PC-3 (cell line): Measurements from ENCODE around the gene STK4. TPM values are rescaled to one million over a fixed set of nuclear protein-coding genes. Genes with fewer than 3 reads are reported as not detected.

Experiments
- ATAC-seq: fragments of 200-7000 bp; cut with Tn5 transposase; 2 replicates; pipeline ENCODE4 v1.9.1; 2020; ENCODE audit warnings: mild to moderate bottlenecking, moderate library complexity
- BruUV-seq: library from RNA; stranded (reverse); fragments of 400-500 nt; replicated peaks from 2 replicates; lab custom pipeline; 2021; lab: Mats Ljungman, UMichigan
- CTCF ChIA-PET: fragments of 300-600 bp; sonication (Branson Sonifier 250); formaldehyde crosslinking; loops from one replicate; lab custom pipeline; 2022; ENCODE audit warnings: antibody characterized with exemption; lab: Charles Lee
- POLR2A ChIA-PET: fragments of 300-600 bp; sonication (Branson Sonifier 250); formaldehyde crosslinking; loops from one replicate; lab custom pipeline; 2022; ENCODE audit warnings: antibody characterized with exemption; ENCODE audit not compliant: unreplicated experiment; lab: Charles Lee
- DNase-seq: peaks from one replicate; pipeline ENCODE4 v3.0.0-alpha.2; 2015
- H2AFZ ChIP-seq: fragments of 300-600 bp; sonication (generic); 2 replicates; pipeline ENCODE4 v1.6.0; 2016; ENCODE audit warnings: antibody characterized with exemption, low read length
- H3F3A ChIP-seq: fragments of 300-600 bp; sonication (generic); one replicate; pipeline ENCODE4 v1.6.0; 2017; ENCODE audit warnings: antibody characterized with exemption, low read length, control low read depth, mild to moderate bottlenecking; ENCODE audit not compliant: unreplicated experiment
- H3K27ac ChIP-seq: fragments of 300-600 bp; sonication (generic); 2 replicates; pipeline ENCODE4 v1.5.1; 2016; ENCODE audit warnings: mild to moderate bottlenecking, low read length
- H3K27me3 ChIP-seq: fragments of 300-600 bp; sonication (generic); 2 replicates; pipeline ENCODE4 v1.6.1; 2016; ENCODE audit warnings: low read length, mixed read lengths
- H3K36me3 ChIP-seq: fragments of 300-600 bp; sonication (generic); 2 replicates; pipeline ENCODE4 v1.6.1; 2016; ENCODE audit warnings: low read depth, mixed run types, low read length, mixed read lengths
- H3K4me1 ChIP-seq: fragments of 300-600 bp; sonication (generic); 2 replicates; pipeline ENCODE4 v1.5.1; 2016; ENCODE audit warnings: low read length; ENCODE audit not compliant: insufficient read depth
- H3K4me2 ChIP-seq: fragments of 300-600 bp; sonication (generic); 2 replicates; pipeline ENCODE4 v1.6.0; 2016; ENCODE audit warnings: low read length
- H3K4me3 ChIP-seq: fragments of 300-600 bp; sonication (generic); 2 replicates; pipeline ENCODE4 v1.5.1; 2016; ENCODE audit warnings: mild to moderate bottlenecking, low read length, mixed read lengths
- H3K79me2 ChIP-seq: fragments of 300-600 bp; sonication (generic); 2 replicates; pipeline ENCODE4 v1.6.1; 2017; ENCODE audit warnings: low read length, mixed read lengths
- H3K9ac ChIP-seq: fragments of 300-600 bp; sonication (generic); 2 replicates; pipeline ENCODE4 v1.6.0; 2016; ENCODE audit warnings: mild to moderate bottlenecking, low read length
- H3K9me2 ChIP-seq: fragments of 300-600 bp; sonication (generic); replicated peaks from 2 replicates; pipeline ENCODE4 v1.6.1; 2016; ENCODE audit warnings: mixed run types, low read length, mixed read lengths
- H3K9me3 ChIP-seq: fragments of 300-600 bp; sonication (generic); 2 replicates; pipeline ENCODE4 v1.6.1; 2016; ENCODE audit warnings: low read length, mixed read lengths
- H4K20me1 ChIP-seq: fragments of 300-600 bp; sonication (generic); 2 replicates; pipeline ENCODE4 v1.6.1; 2016; ENCODE audit warnings: low read length, mixed read lengths
- CTCF ChIP-seq: fragments of 300-600 bp; sonication (generic); conservative IDR thresholded peaks from 2 replicates; pipeline ENCODE4 v1.5.1; 2017; ENCODE audit warnings: antibody characterized with exemption, low read depth, mild to moderate bottlenecking, low read length
- EZH2 ChIP-seq: fragments of 300-600 bp; sonication (generic); IDR thresholded peaks from one replicate; pipeline ENCODE4 v1.6.1; 2017; ENCODE audit warnings: antibody characterized with exemption, mild to moderate bottlenecking, low read length; ENCODE audit not compliant: unreplicated experiment
- EZH2phosphoT487 ChIP-seq: fragments of 300-600 bp; sonication (generic); IDR thresholded peaks from 2 replicates; pipeline ENCODE4 v1.6.1; 2018; ENCODE audit warnings: mild to moderate bottlenecking, antibody characterized with exemption, low read length, borderline replicate concordance
- intact Hi-C: fragments of 100-400 bp; cut with micrococcal nuclease; formaldehyde crosslinking; loops from 2 replicates; pipeline ENCODE4 v1.9.0; 2023
- total RNA-seq: library from RNA; depleted of rRNA; stranded (reverse); fragments of >200 nt; gene quantifications from 2 replicates; pipeline ENCODE4 v1.2.3, GENCODE V29; 2014

The STK4 gene
- total RNA-seq, 1 experiment from 2014 or later: 18.6 TPM

GRCh38 chr20:45094864-45095574, 128.7 kb downstream of the STK4 start:
- H4K20me1 ChIP-seq: no peaks in the 10 kb centered on the region
- no peak overlapping the region for H3K27ac ChIP-seq
- no peaks in the 10 kb centered on the region for H3K27me3 ChIP-seq
- TF ChIP-seq EZH2 (no peak), CTCF (no peak), EZH2phosphoT487 (no peak)
- intact Hi-C loops: loop anchor here (1.0 to 2.0 kb wide), 4 partner anchors 14 to 184 kb away; no protein-coding TSS in a partner anchor
- BruUV-seq: no TSS peak
- no peak overlapping the region for H3K4me2 ChIP-seq
- ATAC-seq (peak; percentile 8; the same call in 1 of the 2 replicates), DNase-seq (no peak)
- ChIA-PET CTCF (interaction anchor here (0.6 to 4.3 kb wide), 6 partner anchors 34 to 183 kb away, joined by 3 to 64 read pairs (median 4); no protein-coding TSS in a partner anchor), POLR2A (no interaction called here)
- no peaks in the 10 kb centered on the region for H3K79me2 ChIP-seq
- no peaks in the 10 kb centered on the region for H3F3A ChIP-seq
- H3K4me1 ChIP-seq: no peaks in the 10 kb centered on the region
- H3K36me3 ChIP-seq: no peaks in the 10 kb centered on the region
- peak overlapping the region; percentile 58 for H2AFZ ChIP-seq
- no peak overlapping the region for H3K9ac ChIP-seq
- no peaks in the 10 kb centered on the region for H3K9me3 ChIP-seq
- H3K4me3 ChIP-seq: no peak overlapping the region
- H3K9me2 ChIP-seq: no peaks in the 10 kb centered on the region

DNA sequence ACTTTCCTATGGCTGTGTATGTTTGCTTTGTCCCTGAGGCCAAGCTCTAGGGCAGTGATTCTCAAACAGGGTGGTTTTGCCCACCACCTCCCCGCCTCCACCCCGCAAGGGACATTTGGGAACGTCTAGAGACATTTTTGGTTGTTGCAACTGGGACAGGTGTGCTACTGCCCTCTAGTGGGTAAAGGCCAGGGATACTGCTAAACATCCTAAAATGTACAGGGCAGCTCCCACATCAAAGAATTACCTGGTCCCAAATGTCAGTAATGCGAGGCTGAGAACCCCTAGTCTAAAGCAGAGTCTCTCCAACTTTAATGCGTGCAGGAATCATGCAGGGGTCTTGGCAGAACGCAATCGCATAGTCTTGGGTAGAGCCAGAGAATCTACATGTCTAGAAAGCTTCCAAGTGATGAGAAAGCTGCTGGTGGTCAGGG, 129.5 kb downstream of the STK4 start:
- no peak overlapping the region for H3K4me2 ChIP-seq
- intact Hi-C loops: loop anchor here (1.0 to 2.0 kb wide), 4 partner anchors 15 to 185 kb away; no protein-coding TSS in a partner anchor
- H3K9ac ChIP-seq: no peak overlapping the region
- no peaks in the 10 kb centered on the region for H3K79me2 ChIP-seq
- no peaks in the 10 kb centered on the region for H3F3A ChIP-seq
- no peaks in the 10 kb centered on the region for H3K9me3 ChIP-seq
- H3K36me3 ChIP-seq: no peaks in the 10 kb centered on the region
- BruUV-seq: no TSS peak
- DNase-seq (peak; percentile 89), ATAC-seq (peak; percentile 89)
- no peaks in the 10 kb centered on the region for H3K27me3 ChIP-seq
- H3K27ac ChIP-seq: no peak overlapping the region
- H2AFZ ChIP-seq: peak overlapping the region; percentile 58
- no peak overlapping the region for H3K4me3 ChIP-seq
- ChIA-PET POLR2A (interaction anchor here (0.6 to 0.8 kb wide), 2 partner anchors 10 to 132 kb away, joined by 3 read pairs; no protein-coding TSS in a partner anchor), CTCF (interaction anchor here (0.6 to 4.3 kb wide), 10 partner anchors 23 to 777 kb away, joined by 3 to 64 read pairs (median 4); no protein-coding TSS in a partner anchor)
- TF ChIP-seq CTCF (peak; percentile 86), EZH2phosphoT487 (no peak), EZH2 (no peak)
- H3K4me1 ChIP-seq: no peaks in the 10 kb centered on the region
- no peaks in the 10 kb centered on the region for H3K9me2 ChIP-seq
- no peaks in the 10 kb centered on the region for H4K20me1 ChIP-seq

GRCh38 chr20:45096781-45097180, 130.5 kb downstream of the STK4 start:
- ChIA-PET CTCF (interaction anchor here (0.8 to 4.3 kb wide), 5 partner anchors 8 to 194 kb away, joined by 3 to 64 read pairs (median 4); no protein-coding TSS in a partner anchor), POLR2A (no interaction called here)
- H3K9me3 ChIP-seq: no peaks in the 10 kb centered on the region
- ATAC-seq (no peak), DNase-seq (no peak)
- intact Hi-C loops: no loop called here
- TF ChIP-seq EZH2 (no peak), CTCF (no peak), EZH2phosphoT487 (no peak)
- H3K9ac ChIP-seq: no peak overlapping the region
- H4K20me1 ChIP-seq: no peaks in the 10 kb centered on the region
- H3K4me3 ChIP-seq: no peak overlapping the region
- no peaks in the 10 kb centered on the region for H3F3A ChIP-seq
- no peak overlapping the region for H3K4me2 ChIP-seq
- no peaks in the 10 kb centered on the region for H3K27me3 ChIP-seq
- H3K4me1 ChIP-seq: no peaks in the 10 kb centered on the region
- no peak overlapping the region for H2AFZ ChIP-seq
- H3K36me3 ChIP-seq: no peaks in the 10 kb centered on the region
- no peak overlapping the region for H3K27ac ChIP-seq
- no TSS peak for BruUV-seq
- H3K9me2 ChIP-seq: no peaks in the 10 kb centered on the region
- H3K79me2 ChIP-seq: no peaks in the 10 kb centered on the region
